SW480 (cell line): ENCODE measurements around the gene AGBL4.

ENCODE experiments used
- DNase-seq: peaks from one replicate; pipeline ENCODE4 v3.0.0-alpha.2; 2016; ENCODE audit warnings: low spot score

AGBL4 gene

GRCh38 chr1:49694251-49694827 lies 329.4 kb downstream of the AGBL4 start:
- DNase-seq: no peak

GRCh38 chr1:49686107-49686506 lies 337.6 kb downstream of the AGBL4 start:
- no peak for DNase-seq

GRCh38 chr1:49677706-49678105 lies 346.0 kb downstream of the AGBL4 start:
- no peak for DNase-seq

- DNase-seq: no peak
These were observed 372.6 kb downstream of the AGBL4 start for GRCh38 chr1:49651136-49651535.

- DNase-seq: peak; percentile 7
These were observed 393.6 kb downstream of the AGBL4 start for GRCh38 chr1:49630156-49630555.

- no peak for DNase-seq
These were observed 396.0 kb downstream of the AGBL4 start for GRCh38 chr1:49627781-49628180.

GRCh38 chr1:49626472-49626871 lies 397.3 kb downstream of the AGBL4 start:
- no peak for DNase-seq

GRCh38 chr1:49622877-49623276 lies 400.9 kb downstream of the AGBL4 start:
- no peak for DNase-seq

- no peak for DNase-seq
These were observed 417.7 kb downstream of the AGBL4 start for GRCh38 chr1:49606082-49606481.

- DNase-seq: no peak
These were observed 426.3 kb downstream of the AGBL4 start for GRCh38 chr1:49597436-49597835.

- no peak for DNase-seq
These were observed 447.3 kb downstream of the AGBL4 start for GRCh38 chr1:49576327-49576901.

GRCh38 chr1:49556676-49557234 lies 467.0 kb downstream of the AGBL4 start:
- DNase-seq: no peak

GRCh38 chr1:49552101-49552500 lies 471.7 kb downstream of the AGBL4 start:
- no peak for DNase-seq

GRCh38 chr1:49544615-49545014 lies 479.1 kb downstream of the AGBL4 start:
- DNase-seq: no peak

GRCh38 chr1:49541096-49541752 lies 482.5 kb downstream of the AGBL4 start:
- DNase-seq: no peak

GRCh38 chr1:49527606-49528305 lies 496.0 kb downstream of the AGBL4 start:
- no peak for DNase-seq

GRCh38 chr1:49526672-49527071 lies 497.1 kb downstream of the AGBL4 start:
- DNase-seq: no peak

GRCh38 chr1:49523764-49524163 lies 500.0 kb downstream of the AGBL4 start:
- no peak for DNase-seq

GRCh38 chr1:49466961-49467360 lies 556.8 kb downstream of the AGBL4 start:
- no peak for DNase-seq

- no peak for DNase-seq
These were observed 558.1 kb downstream of the AGBL4 start for GRCh38 chr1:49465486-49466185.

- DNase-seq: no peak
These were observed 575.6 kb downstream of the AGBL4 start for GRCh38 chr1:49448200-49448599.

- DNase-seq: no peak
These were observed 586.9 kb downstream of the AGBL4 start for GRCh38 chr1:49436865-49437264.
